HepG2 (cell line): Measurements from ENCODE around the gene GAS2L2. TPM values are rescaled to one million over a fixed set of nuclear protein-coding genes. Genes with fewer than 3 reads are reported as not detected.

Experiments used
- ATAC-seq: fragments of 200-7000 bp; cut with Tn5 transposase; 3 replicates; pipeline ENCODE4 v1.9.1; 2020; ENCODE audit warnings: mild to moderate bottlenecking, moderate library complexity
- BruUV-seq: library from RNA; stranded (reverse); fragments of 400-500 nt; replicated peaks from 2 replicates; lab custom pipeline; 2021; lab: Mats Ljungman, UMichigan
- CTCF ChIA-PET: fragments of 300-600 bp; formaldehyde crosslinking; extraction: SDS; loops from one replicate; lab custom pipeline; 2021; ENCODE audit warnings: low total read pairs, inconsistent platforms, low intra/inter-chr PET ratio; lab: Yijun Ruan, JAX
- POLR2A ChIA-PET: fragments of 350-600 bp; sonication (Branson Sonifier 250); formaldehyde crosslinking; loops from one replicate; lab custom pipeline; 2020; ENCODE audit warnings: antibody characterized with exemption, inconsistent platforms; lab: Yijun Ruan, JAX
- DNase-seq: peaks from one replicate; pipeline ENCODE4 v3.0.0-alpha.2; 2015; ENCODE audit warnings: low spot score
- FAIRE-seq: peaks from 3 replicates; lab custom pipeline; 2011; peaks lifted over from hg19 to GRCh38; lab: Jason Lieb, UNC
- H2AFZ ChIP-seq: one replicate; pipeline ENCODE4 v1.6.1; 2011; ENCODE audit warnings: low read length, inconsistent platforms
- H3K27ac ChIP-seq: fragments of 300-600 bp; 3 replicates; pipeline ENCODE4 v1.8.0; 2011; ENCODE audit warnings: mixed run types, mild to moderate bottlenecking, mixed read lengths, low read length, inconsistent platforms; ENCODE audit not compliant: insufficient read depth; ENCODE audit errors: extremely low read length
- H3K27me3 ChIP-seq, 2 experiments: fragments of 200-600 bp in 1 of 2; 2 replicates in 1 of 2; 3 replicates in 1 of 2; pipeline versions ENCODE4 v1.6.0 to v1.8.0; 2011; ENCODE audit warnings: low read length in 2 of 2, mild to moderate bottlenecking in 2 of 2, moderate library complexity in 2 of 2, inconsistent platforms in 1 of 2; ENCODE audit not compliant: insufficient read depth in 2 of 2, control insufficient read depth in 1 of 2
- H3K36me3 ChIP-seq, 2 experiments: fragments of 200-600 bp in 1 of 2; replicated peaks in 1 of 2; 2 replicates in 1 of 2; 3 replicates in 1 of 2; pipeline versions ENCODE4 v1.5.1 to v1.8.0; 2011; ENCODE audit warnings: low read length in 2 of 2, inconsistent platforms in 1 of 2; ENCODE audit not compliant: insufficient read depth in 2 of 2, control insufficient read depth in 1 of 2
- H3K4me1 ChIP-seq: 2 replicates; pipeline ENCODE4 v1.5.1; 2012; ENCODE audit warnings: low read length, inconsistent platforms; ENCODE audit not compliant: insufficient read depth
- H3K4me2 ChIP-seq: 2 replicates; pipeline ENCODE4 v1.6.0; 2011; ENCODE audit warnings: low read depth, low read length, inconsistent platforms
- H3K4me3 ChIP-seq, 3 experiments: fragments of 200-600 bp in 1 of 3; sonication (generic), shearing (Covaris generic) in 1 of 3; replicated peaks in 1 of 3; 2 replicates each; pipeline ENCODE4 v1.5.1; 2011 to 2016; ENCODE audit warnings: low read length in 3 of 3, inconsistent platforms in 2 of 3, low read depth in 2 of 3, mild to moderate bottlenecking in 2 of 3, control low read depth in 1 of 3, mixed read lengths in 1 of 3; ENCODE audit not compliant: insufficient read depth in 1 of 3
- H3K79me2 ChIP-seq: one replicate; pipeline ENCODE4 v1.6.1; 2011; ENCODE audit warnings: low read length, inconsistent platforms; ENCODE audit not compliant: insufficient read depth
- H3K9ac ChIP-seq: 2 replicates; pipeline ENCODE4 v1.6.0; 2011; ENCODE audit warnings: mild to moderate bottlenecking, low read depth, low read length, inconsistent platforms; ENCODE audit not compliant: insufficient read depth
- H3K9me3 ChIP-seq: 2 replicates; pipeline ENCODE4 v1.5.1; 2012; ENCODE audit warnings: mild to moderate bottlenecking, low read length
- H4K20me1 ChIP-seq: 2 replicates; pipeline ENCODE4 v1.6.0; 2011; ENCODE audit warnings: inconsistent platforms, mild to moderate bottlenecking, low read length, moderate library complexity; ENCODE audit not compliant: insufficient read depth
- JDP2 ChIP-seq: sonication (generic); formaldehyde crosslinking; IDR thresholded peaks from 2 replicates; pipeline ENCODE4 v1.8.1; 2022; ENCODE audit warnings: missing genetic modification reagents, borderline replicate concordance
- POGZ ChIP-seq: sonication (generic); formaldehyde crosslinking; IDR thresholded peaks from 2 replicates; pipeline ENCODE4 v1.4.0; 2020; ENCODE audit warnings: mild to moderate bottlenecking, missing genetic modification reagents
- TCF7L2 ChIP-seq: IDR thresholded peaks from 2 replicates; pipeline ENCODE4 v1.6.1; 2011; ENCODE audit warnings: mild to moderate bottlenecking, low read depth, low read length, moderate library complexity
- ZNF142 ChIP-seq: sonication (generic); formaldehyde crosslinking; IDR thresholded peaks from 2 replicates; pipeline ENCODE4 v1.4.0; 2020; ENCODE audit warnings: missing genetic modification reagents
- ZNF207 ChIP-seq: fragments of 450-650 bp; IDR thresholded peaks from 2 replicates; pipeline ENCODE4 v1.6.1; 2016; ENCODE audit warnings: antibody characterized with exemption, borderline replicate concordance
- WGBS: methylation state at CpG from one replicate; pipeline ENCODE4 v1.1.6; 2017; ENCODE audit warnings: low lambda C conversion rate; 5-methylcytosine and 5-hydroxymethylcytosine counted together
- in situ Hi-C: cut with HindIII; loops from 2 replicates; pipeline ENCODE4 v1.10.0; 2017; ENCODE audit warnings: low pct_unique_long_range_greater_than_20kb; ENCODE audit not compliant: extremely low pct_ligation_motif_present
- intact Hi-C: fragments of 100-400 bp; cut with micrococcal nuclease; formaldehyde crosslinking; loops from one replicate; pipeline ENCODE4 v1.10.0; 2022; ENCODE audit not compliant: unreplicated experiment
- polyA plus RNA-seq, 8 experiments: library from polyadenylated mRNA; depleted of rRNA in 3 of 8; stranded (reverse) in 7 of 8; unstranded in 1 of 8; fragments of >200 nt; fragmentation: Illumina TruSeq in 4 of 8; extraction: Trizol in 4 of 8; gene quantifications; 2 replicates each; pipeline versions ENCODE4 v1.2.1 to v1.2.3, GENCODE V29; 2011 to 2016; ENCODE audit warnings: low read depth in 4 of 8, missing spikeins in 1 of 8, mixed read lengths in 1 of 8; ENCODE audit not compliant: insufficient read depth in 1 of 8
- total RNA-seq, 5 experiments: library from RNA; depleted of rRNA; stranded (reverse); fragments of >200 nt; fragmentation: Illumina TruSeq; extraction: Trizol; gene quantifications; 2 replicates each; pipeline ENCODE4 v1.2.3, GENCODE V29; 2016; ENCODE audit warnings: low read depth in 1 of 5
- TF ChIP-seq, protein P1 (sequence below): sonication (generic); formaldehyde crosslinking; IDR thresholded peaks from 2 replicates; pipeline ENCODE4 v1.5.0; 2020; ENCODE audit warnings: mild to moderate bottlenecking, missing genetic modification reagents
- TF ChIP-seq, protein P2 (sequence below): sonication (generic); formaldehyde crosslinking; conservative IDR thresholded peaks from 2 replicates; pipeline ENCODE4 v1.4.0; 2020; ENCODE audit warnings: missing genetic modification reagents

Gene GAS2L2
- total and polyA plus RNA-seq, 2 of the 13 experiments (the other 11 are each of a cell fraction or from before 2014, with no cell fraction given), result not detected

- ChIA-PET CTCF (no interaction called here), POLR2A (no interaction called here)
- in situ Hi-C loops (no loop called here), intact Hi-C loops (no loop called here)
- DNase-seq, result no peak
- Histone ChIP-seq H3K4me2 (no peak overlapping the region), H2AFZ (no peak overlapping the region), H4K20me1 (no peaks in the 10 kb centered on the region), H3K36me3 (no peaks in the 10 kb centered on the region), H3K9ac (no peak overlapping the region), H3K9me3 (no peaks in the 10 kb centered on the region), H3K27me3 (peaks cover 13 to 72% of the 10 kb centered on the region in 2 experiments; a peak in 4 of 5 replicates), H3K27ac (no peak overlapping the region), H3K4me1 (peaks cover 6% of the 10 kb centered on the region; the same call in 1 of the 2 replicates), H3K79me2 (no peaks in the 10 kb centered on the region), H3K4me3 (no peak overlapping the region)
- no peak for FAIRE-seq
- no peak for ATAC-seq
- 11% methylated on average over 9 of the region's 9 CpGs for WGBS
- TF ChIP-seq, protein P1, sequence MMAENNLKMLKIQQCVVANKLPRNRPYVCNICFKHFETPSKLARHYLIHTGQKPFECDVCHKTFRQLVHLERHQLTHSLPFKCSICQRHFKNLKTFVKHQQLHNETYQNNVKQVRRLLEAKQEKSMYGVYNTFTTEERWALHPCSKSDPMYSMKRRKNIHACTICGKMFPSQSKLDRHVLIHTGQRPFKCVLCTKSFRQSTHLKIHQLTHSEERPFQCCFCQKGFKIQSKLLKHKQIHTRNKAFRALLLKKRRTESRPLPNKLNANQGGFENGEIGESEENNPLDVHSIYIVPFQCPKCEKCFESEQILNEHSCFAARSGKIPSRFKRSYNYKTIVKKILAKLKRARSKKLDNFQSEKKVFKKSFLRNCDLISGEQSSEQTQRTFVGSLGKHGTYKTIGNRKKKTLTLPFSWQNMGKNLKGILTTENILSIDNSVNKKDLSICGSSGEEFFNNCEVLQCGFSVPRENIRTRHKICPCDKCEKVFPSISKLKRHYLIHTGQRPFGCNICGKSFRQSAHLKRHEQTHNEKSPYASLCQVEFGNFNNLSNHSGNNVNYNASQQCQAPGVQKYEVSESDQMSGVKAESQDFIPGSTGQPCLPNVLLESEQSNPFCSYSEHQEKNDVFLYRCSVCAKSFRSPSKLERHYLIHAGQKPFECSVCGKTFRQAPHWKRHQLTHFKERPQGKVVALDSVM (CRISPR knock-in tag), result no peak
- no TSS peak for BruUV-seq
These were observed 38.8 kb upstream of the GAS2L2 start for GRCh38 chr17:35791681-35792350.

- H3K36me3 ChIP-seq, result no peaks in the 10 kb centered on the region
- WGBS, result 39% methylated on average over 3 of the region's 3 CpGs
- POLR2A ChIA-PET, result no interaction called here
- DNase-seq (no peak), ATAC-seq (no peak), FAIRE-seq (no peak)
- H2AFZ ChIP-seq, result no peak overlapping the region
- no peaks in the 10 kb centered on the region for H3K79me2 ChIP-seq
- no TSS peak for BruUV-seq
- H3K27me3 ChIP-seq, result peaks cover 13 to 64% of the 10 kb centered on the region in 2 experiments; a peak in 4 of 5 replicates
- H4K20me1 ChIP-seq, result no peaks in the 10 kb centered on the region
- no peaks in the 10 kb centered on the region for H3K9me3 ChIP-seq
- intact Hi-C loops, result no loop called here
- no peak overlapping the region for H3K4me3 ChIP-seq
- H3K4me1 ChIP-seq, result peaks cover 6% of the 10 kb centered on the region; the same call in 1 of the 2 replicates
- in situ Hi-C loops, result no loop called here
- CTCF ChIA-PET, result no interaction called here
- H3K27ac ChIP-seq, result no peak overlapping the region
- H3K9ac ChIP-seq, result no peak overlapping the region
- no peak overlapping the region for H3K4me2 ChIP-seq
- TF ChIP-seq ZNF142 (CRISPR knock-in tag), result no peak
- no peak for TF ChIP-seq POGZ (CRISPR knock-in tag)
- no peak for TF ChIP-seq JDP2 (CRISPR knock-in tag)
- TF ChIP-seq ZNF207, result no peak
- TF ChIP-seq, protein P2, sequence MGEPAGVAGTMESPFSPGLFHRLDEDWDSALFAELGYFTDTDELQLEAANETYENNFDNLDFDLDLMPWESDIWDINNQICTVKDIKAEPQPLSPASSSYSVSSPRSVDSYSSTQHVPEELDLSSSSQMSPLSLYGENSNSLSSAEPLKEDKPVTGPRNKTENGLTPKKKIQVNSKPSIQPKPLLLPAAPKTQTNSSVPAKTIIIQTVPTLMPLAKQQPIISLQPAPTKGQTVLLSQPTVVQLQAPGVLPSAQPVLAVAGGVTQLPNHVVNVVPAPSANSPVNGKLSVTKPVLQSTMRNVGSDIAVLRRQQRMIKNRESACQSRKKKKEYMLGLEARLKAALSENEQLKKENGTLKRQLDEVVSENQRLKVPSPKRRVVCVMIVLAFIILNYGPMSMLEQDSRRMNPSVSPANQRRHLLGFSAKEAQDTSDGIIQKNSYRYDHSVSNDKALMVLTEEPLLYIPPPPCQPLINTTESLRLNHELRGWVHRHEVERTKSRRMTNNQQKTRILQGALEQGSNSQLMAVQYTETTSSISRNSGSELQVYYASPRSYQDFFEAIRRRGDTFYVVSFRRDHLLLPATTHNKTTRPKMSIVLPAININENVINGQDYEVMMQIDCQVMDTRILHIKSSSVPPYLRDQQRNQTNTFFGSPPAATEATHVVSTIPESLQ (CRISPR knock-in tag), result no peak
- TF ChIP-seq TCF7L2, result no peak
These were observed 37.8 kb upstream of the GAS2L2 start for GRCh38 chr17:35790841-35791240.
